Natural killer cell (primary cell): ENCODE data around the gene WDR47. TPM values are rescaled to one million over a fixed set of nuclear protein-coding genes. Genes with fewer than 3 reads are reported as not detected.
A peak's percentile ranks its signal among the peaks of the same experiment; 100 is the strongest.

Experiments used
- ATAC-seq, 3 donors: fragments of 150-1000 bp in 2 of 3; fragments of 200-7000 bp in 1 of 3; cut with Tn5 transposase; 1 replicate in 1 of 3; 2 replicates in 2 of 3; pipeline ENCODE4 v1.10.0; 2021; ENCODE audit warnings: mild to moderate bottlenecking in 2 of 3, moderate library complexity in 2 of 3
- DNase-seq, 2 donors: peaks; one replicate each; pipeline versions ENCODE4 v3.0.0 to v3.0.0-alpha.2; 2013 to 2021; ENCODE audit warnings: mixed read lengths in 1 of 2
- H3K27ac ChIP-seq: one replicate; pipeline ENCODE4 v1.5.1; 2013; ENCODE audit warnings: mild to moderate bottlenecking, low read length
- H3K27me3 ChIP-seq: one replicate; pipeline ENCODE4 v1.6.1; 2013; ENCODE audit warnings: low read length; ENCODE audit not compliant: control insufficient read depth, insufficient read depth
- H3K36me3 ChIP-seq: one replicate; pipeline ENCODE4 v1.6.1; 2013; ENCODE audit warnings: low read length; ENCODE audit not compliant: control insufficient read depth, insufficient read depth
- H3K4me1 ChIP-seq: one replicate; pipeline ENCODE4 v1.6.1; 2013; ENCODE audit warnings: low read length; ENCODE audit not compliant: control insufficient read depth, insufficient read depth
- H3K4me3 ChIP-seq: one replicate; pipeline ENCODE4 v1.5.1; 2013; ENCODE audit warnings: low read length
- H3K9me3 ChIP-seq: one replicate; pipeline ENCODE4 v1.6.1; 2013; ENCODE audit warnings: low read length; ENCODE audit not compliant: control insufficient read depth, insufficient read depth
- H3K27ac Mint-ChIP-seq, 2 donors: one replicate each; pipeline ENCODE4 v1.8.0; 2022; ENCODE audit warnings: mild to moderate bottlenecking in 2 of 2, mixed read lengths in 2 of 2, moderate library complexity in 1 of 2
- H3K27me3 Mint-ChIP-seq, 2 donors: one replicate each; pipeline ENCODE4 v1.8.0; 2022; ENCODE audit warnings: low read depth in 2 of 2, mixed read lengths in 2 of 2
- H3K36me3 Mint-ChIP-seq: one replicate; pipeline ENCODE4 v1.8.0; 2022; ENCODE audit warnings: mixed read lengths
- H3K4me1 Mint-ChIP-seq, 2 donors: one replicate each; pipeline ENCODE4 v1.8.0; 2022; ENCODE audit warnings: mixed read lengths in 2 of 2
- H3K4me3 Mint-ChIP-seq: one replicate; pipeline ENCODE4 v1.8.0; 2022; ENCODE audit warnings: mild to moderate bottlenecking, moderate library complexity, mixed read lengths
- H3K9me3 Mint-ChIP-seq, 2 donors: one replicate each; pipeline ENCODE4 v1.8.0; 2022; ENCODE audit warnings: mixed read lengths in 2 of 2
- WGBS: methylation state at CpG from one replicate; pipeline ENCODE4 v1.1.7; 2013; ENCODE audit warnings: missing lambda C conversion rate; ENCODE audit not compliant: insufficient coverage; 5-methylcytosine and 5-hydroxymethylcytosine counted together
- intact Hi-C: fragments of 100-400 bp; cut with micrococcal nuclease; formaldehyde crosslinking; loops from one replicate; pipeline ENCODE4 v1.14.2; 2022
- total RNA-seq, 4 donors: library from RNA; stranded (reverse); fragments of 120-200 nt in 1 of 4; gene quantifications; one replicate each; pipeline versions ENCODE4 v1.2.3 to v1.2.4, GENCODE V29; 2013 to 2022
- TF ChIP-seq, protein P1 (sequence below): fragments of 200-600 bp; IDR thresholded peaks from one replicate; pipeline ENCODE4 v1.8.0; 2022; ENCODE audit warnings: antibody characterized with exemption

The WDR47 gene
- total RNA-seq, 3 donors from 2014 or later (not counting 1 experiment from before 2014, with no cell fraction given): 15.7 to 21.3 (median 17.2) TPM

- H3K36me3 Mint-ChIP-seq: no peaks in the 10 kb centered on the region
- H3K4me3 ChIP-seq: peak overlapping the region; percentile 52
- H3K27ac ChIP-seq: peak overlapping the region; percentile 82
- intact Hi-C loops: loop anchor here (2.0 to 5.0 kb wide), 4 partner anchors 80 to 270 kb away; partner anchors contain the start of genes GPSM2, PRPF38B and WDR47
- TF ChIP-seq, protein P1, sequence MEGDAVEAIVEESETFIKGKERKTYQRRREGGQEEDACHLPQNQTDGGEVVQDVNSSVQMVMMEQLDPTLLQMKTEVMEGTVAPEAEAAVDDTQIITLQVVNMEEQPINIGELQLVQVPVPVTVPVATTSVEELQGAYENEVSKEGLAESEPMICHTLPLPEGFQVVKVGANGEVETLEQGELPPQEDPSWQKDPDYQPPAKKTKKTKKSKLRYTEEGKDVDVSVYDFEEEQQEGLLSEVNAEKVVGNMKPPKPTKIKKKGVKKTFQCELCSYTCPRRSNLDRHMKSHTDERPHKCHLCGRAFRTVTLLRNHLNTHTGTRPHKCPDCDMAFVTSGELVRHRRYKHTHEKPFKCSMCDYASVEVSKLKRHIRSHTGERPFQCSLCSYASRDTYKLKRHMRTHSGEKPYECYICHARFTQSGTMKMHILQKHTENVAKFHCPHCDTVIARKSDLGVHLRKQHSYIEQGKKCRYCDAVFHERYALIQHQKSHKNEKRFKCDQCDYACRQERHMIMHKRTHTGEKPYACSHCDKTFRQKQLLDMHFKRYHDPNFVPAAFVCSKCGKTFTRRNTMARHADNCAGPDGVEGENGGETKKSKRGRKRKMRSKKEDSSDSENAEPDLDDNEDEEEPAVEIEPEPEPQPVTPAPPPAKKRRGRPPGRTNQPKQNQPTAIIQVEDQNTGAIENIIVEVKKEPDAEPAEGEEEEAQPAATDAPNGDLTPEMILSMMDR: no peak
- no peaks in the 10 kb centered on the region for H3K9me3 Mint-ChIP-seq
- H3K27me3 ChIP-seq: peaks cover 3% of the 10 kb centered on the region
- DNase-seq (peak in 1 of 2 donors; percentile 26), ATAC-seq (peak; percentile 0 to 3 (median 1))
- H3K36me3 ChIP-seq: no peaks in the 10 kb centered on the region
- H3K27ac Mint-ChIP-seq: peak overlapping the region; percentile 89 to 90
- peaks cover 2 to 13% of the 10 kb centered on the region in 2 donors for H3K27me3 Mint-ChIP-seq
- WGBS: 9% methylated on average over 11 of the region's 12 CpGs
- peaks cover 24 to 28% of the 10 kb centered on the region in 2 donors for H3K4me1 Mint-ChIP-seq
- peaks cover 22% of the 10 kb centered on the region for H3K4me1 ChIP-seq
- H3K4me3 Mint-ChIP-seq: peak overlapping the region; percentile 93
- H3K9me3 ChIP-seq: no peaks in the 10 kb centered on the region
Measured at GRCh38 chr1:108962681-108963051, 79.2 kb downstream of the WDR47 start.

- peak overlapping the region; percentile 93 for H3K4me3 Mint-ChIP-seq
- Histone ChIP-seq H3K27me3 (peaks cover 3% of the 10 kb centered on the region), H3K4me3 (no peak overlapping the region), H3K9me3 (no peaks in the 10 kb centered on the region), H3K4me1 (peaks cover 29% of the 10 kb centered on the region), H3K27ac (no peak overlapping the region), H3K36me3 (no peaks in the 10 kb centered on the region)
- H3K9me3 Mint-ChIP-seq: no peaks in the 10 kb centered on the region
- WGBS: 95% methylated on average over 15 of the region's 15 CpGs
- no peaks in the 10 kb centered on the region for H3K36me3 Mint-ChIP-seq
- ATAC-seq (no peak), DNase-seq (no peak)
- H3K27ac Mint-ChIP-seq: peak overlapping the region; percentile 89 to 90
- peaks cover 32 to 35% of the 10 kb centered on the region in 2 donors for H3K4me1 Mint-ChIP-seq
- TF ChIP-seq, protein P1: no peak
- intact Hi-C loops: loop anchor here (2.0 to 5.0 kb wide), 4 partner anchors 80 to 270 kb away; partner anchors contain the start of genes GPSM2, PRPF38B and WDR47
- H3K27me3 Mint-ChIP-seq: peaks cover 5 to 16% of the 10 kb centered on the region in 2 donors
Measured at GRCh38 chr1:108961752-108962486, 80.0 kb downstream of the WDR47 start.

- TF ChIP-seq, protein P1: no peak
- no peaks in the 10 kb centered on the region for H3K9me3 Mint-ChIP-seq
- H3K27ac Mint-ChIP-seq: no peak overlapping the region
- Histone ChIP-seq H3K9me3 (peaks cover under 1% of the 10 kb centered on the region), H3K4me3 (no peak overlapping the region), H3K36me3 (no peaks in the 10 kb centered on the region), H3K4me1 (peaks cover 33% of the 10 kb centered on the region), H3K27ac (no peak overlapping the region), H3K27me3 (peaks cover 3% of the 10 kb centered on the region)
- DNase-seq (peak in 1 of 2 donors; percentile 73), ATAC-seq (no peak)
- H3K4me1 Mint-ChIP-seq: peaks cover 39 to 43% of the 10 kb centered on the region in 2 donors
- H3K4me3 Mint-ChIP-seq: no peak overlapping the region
- 81% methylated on average over 7 of the region's 9 CpGs for WGBS
- intact Hi-C loops: loop anchor here (5.0 kb wide), 3 partner anchors 81 to 269 kb away; partner anchors contain the start of genes GPSM2, PRPF38B and WDR47
- H3K36me3 Mint-ChIP-seq: no peaks in the 10 kb centered on the region
- peaks cover 5 to 16% of the 10 kb centered on the region in 2 donors for H3K27me3 Mint-ChIP-seq
Measured at GRCh38 chr1:108961198-108961597, 80.7 kb downstream of the WDR47 start.
